ENCODE measurements around the gene FAT1.

FAT1 gene

GRCh38 chr4:186749611-186750281 is 26.1 kb upstream of the FAT1 start:
- peak in 1 of 14 donors; percentile 64 for DNase-seq

GRCh38 chr4:186746581-186746980 is 22.9 kb upstream of the FAT1 start:
- DNase-seq, result no peak

- DNase-seq, result peak in 3 of 14 donors; percentile 5 to 31 (median 14)
These were observed 19.6 kb upstream of the FAT1 start for GRCh38 chr4:186743261-186743660.

- DNase-seq, result no peak
These were observed 17.2 kb upstream of the FAT1 start for GRCh38 chr4:186740822-186741221.

- no peak for DNase-seq
These were observed 16.3 kb upstream of the FAT1 start for GRCh38 chr4:186739802-186740434.

GRCh38 chr4:186739317-186739716 is 15.7 kb upstream of the FAT1 start:
- no peak for DNase-seq

- no peak for DNase-seq
These were observed 14.8 kb upstream of the FAT1 start for GRCh38 chr4:186738421-186738820.

- no peak for DNase-seq
These were observed 13.8 kb upstream of the FAT1 start for GRCh38 chr4:186737427-186737826.

GRCh38 chr4:186736466-186736865 is 12.8 kb upstream of the FAT1 start:
- DNase-seq, result no peak

- no peak for DNase-seq
These were observed 10.6 kb upstream of the FAT1 start for GRCh38 chr4:186734251-186734650.

GRCh38 chr4:186733778-186734177 is 10.1 kb upstream of the FAT1 start:
- DNase-seq, result no peak

- DNase-seq, result no peak
These were observed 7.0 kb upstream of the FAT1 start for GRCh38 chr4:186730621-186731020.

GRCh38 chr4:186729856-186730255 is 6.2 kb upstream of the FAT1 start:
- DNase-seq, result no peak

- no peak for DNase-seq
These were observed 5.1 kb upstream of the FAT1 start for GRCh38 chr4:186728631-186729271.

GRCh38 chr4:186727977-186728519 is 4.4 kb upstream of the FAT1 start:
- no peak for DNase-seq

GRCh38 chr4:186727169-186727976 is 3.7 kb upstream of the FAT1 start:
- DNase-seq, result peak in 1 of 14 donors; percentile 26

GRCh38 chr4:186726426-186727168 is 2.9 kb upstream of the FAT1 start:
- DNase-seq, result peak in 13 of 14 donors; percentile 14 to 81 (median 52)

- DNase-seq, result peak in 13 of 14 donors; percentile 7 to 79 (median 61)
These were observed 2.1 kb upstream of the FAT1 start for GRCh38 chr4:186725469-186726425.

GRCh38 chr4:186724864-186725468 is 1.3 kb upstream of the FAT1 start:
- DNase-seq, result peak in 4 of 14 donors; percentile 6 to 47 (median 36)
